GM04503 (cell line): ENCODE results near the gene ATE1.
"Not testable (repeated sequence)": the region's sequence is repeated elsewhere in the genome, so short reads cannot be mapped to it uniquely, and the experiment has no call there.

Experiments used
- DNase-seq: peaks from one replicate; pipeline ENCODE4 v3.0.0-alpha.2; 2012; ENCODE audit warnings: low read depth

ATE1 gene

DNA sequence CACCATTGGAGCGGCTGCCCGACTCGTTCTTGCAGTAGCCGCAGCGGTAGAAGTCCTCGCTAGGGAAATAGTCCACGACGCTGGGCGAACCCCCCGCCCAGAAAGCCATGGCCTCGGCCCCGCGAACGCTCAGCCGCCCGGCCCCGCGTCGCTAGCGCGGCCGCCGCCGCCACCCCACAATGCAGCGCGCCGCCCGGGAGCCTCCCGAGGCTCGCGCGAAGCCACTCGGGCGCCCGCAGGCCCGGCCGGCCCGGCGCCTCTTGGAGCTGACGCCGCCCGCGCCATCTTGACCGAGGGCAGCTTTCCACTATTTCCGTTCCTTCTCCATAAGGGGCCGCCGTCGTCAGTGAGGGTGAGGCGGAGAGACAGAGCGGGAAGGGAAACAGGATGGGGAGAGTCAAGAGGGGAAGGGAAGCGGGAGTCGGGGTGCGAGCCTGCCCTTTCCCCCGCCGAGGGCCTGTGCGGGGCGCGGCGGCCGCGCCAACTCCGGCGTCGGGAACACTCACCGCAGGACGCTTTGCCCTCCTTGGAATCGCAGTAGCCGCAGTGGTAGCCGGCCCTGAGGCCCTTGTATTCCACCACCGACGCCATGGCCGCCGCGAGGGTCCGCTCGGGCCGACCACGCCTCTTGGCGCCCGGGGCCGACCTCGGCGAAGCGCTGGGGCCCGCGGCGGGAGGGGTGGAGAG is at the start of gene ATE1:
Gene ATE1, minus strand, starts transcription at position 191 of the 687 bp plus-strand sequence. Its CDS starts 82 bp downstream, at position 109.
- DNase-seq, result peak; percentile 59

DNA sequence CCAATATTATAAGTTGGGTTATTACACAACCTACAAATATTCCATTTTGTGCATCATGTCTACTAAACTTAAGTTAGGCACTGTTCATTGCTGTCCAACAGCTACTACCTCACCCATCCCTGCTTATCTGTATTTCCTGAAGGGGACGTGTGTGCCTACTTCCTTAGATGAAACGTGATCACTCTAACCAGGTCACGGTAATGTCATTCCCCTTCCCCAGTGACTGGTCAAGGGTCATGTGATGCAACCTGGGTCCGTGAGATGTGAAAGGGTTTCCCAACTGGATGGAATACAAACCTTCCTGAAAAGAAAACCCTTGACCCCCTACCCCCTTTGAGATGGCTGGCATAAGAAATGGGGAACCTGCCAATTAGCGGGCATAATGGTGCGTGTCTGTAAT is 48.8 kb upstream of the ATE1 start:
- DNase-seq, result no peak

DNA sequence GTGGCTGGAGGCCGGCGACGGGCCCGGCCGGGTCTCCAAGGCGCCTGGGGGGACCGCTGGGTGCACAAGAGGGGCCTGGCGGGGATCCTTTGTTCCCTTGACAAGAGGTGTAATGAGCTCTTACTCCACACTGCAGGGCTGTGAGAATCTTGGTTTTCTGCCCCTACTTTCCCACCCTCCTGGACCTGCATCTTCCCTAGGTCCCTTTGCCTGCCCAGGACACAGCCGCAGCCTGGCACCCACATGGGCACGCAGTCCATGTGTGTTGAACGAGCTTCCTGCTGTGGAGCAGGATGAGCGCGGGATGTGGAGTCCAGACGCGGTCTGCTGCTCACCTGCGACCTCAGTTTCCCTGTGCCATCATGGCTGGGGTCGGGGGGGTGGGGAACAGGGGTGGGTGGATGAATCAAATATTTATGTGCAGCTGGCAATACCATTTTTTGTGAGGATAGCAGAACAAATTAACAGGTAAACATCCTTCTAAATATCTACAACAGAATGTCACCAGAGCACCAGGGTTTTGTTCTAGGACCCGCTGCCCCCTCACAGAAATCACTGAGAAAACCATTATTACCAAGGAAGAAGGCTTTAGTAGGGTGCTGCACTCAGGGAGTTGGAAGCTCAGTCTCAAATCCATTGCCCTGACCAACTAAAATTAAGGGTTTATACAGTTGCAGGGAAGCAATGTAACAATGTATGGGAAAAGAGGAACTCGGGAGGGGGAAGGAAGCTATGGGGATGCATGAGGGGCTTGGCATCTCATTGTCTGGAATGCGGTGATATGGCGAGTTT is 47.7 kb upstream of the ATE1 start:
- no peak for DNase-seq

DNA sequence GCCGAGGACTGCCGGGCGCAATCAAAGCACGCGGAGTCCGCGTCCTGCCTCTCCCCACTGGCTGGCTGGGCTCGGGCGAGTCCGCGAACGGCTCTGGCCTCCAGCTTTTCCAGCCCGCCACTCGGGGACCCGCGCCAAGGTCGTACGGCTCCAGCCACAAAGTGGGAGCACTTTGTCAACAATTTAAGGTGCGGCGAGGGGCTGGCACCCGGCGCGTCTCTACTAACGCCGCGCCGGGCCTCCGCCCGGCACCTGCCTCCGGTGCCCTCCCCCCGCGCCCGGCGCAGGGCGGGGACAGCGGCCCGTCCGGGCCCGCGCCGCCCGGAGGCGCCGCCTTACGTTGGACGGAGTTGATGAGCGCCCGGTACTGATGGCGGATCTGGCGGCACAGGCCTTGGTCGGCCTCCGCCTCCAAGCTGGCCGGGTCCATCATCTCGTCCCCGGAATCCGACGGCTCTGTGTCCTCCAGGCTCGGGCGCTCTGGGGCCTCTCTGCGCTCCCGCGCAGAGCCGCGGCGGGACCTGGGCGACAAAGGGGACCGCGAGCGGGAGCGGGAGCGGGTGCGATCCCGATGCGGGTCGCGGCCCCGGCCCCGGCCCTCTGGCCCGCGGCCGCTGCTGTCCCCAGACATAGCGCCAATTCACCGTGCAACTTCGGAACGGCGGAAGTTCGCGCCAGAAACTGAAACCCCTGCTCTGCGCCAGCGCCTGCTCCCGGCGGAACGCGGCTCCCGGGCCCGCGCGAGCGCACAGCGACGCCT is 46.9 kb upstream of the ATE1 start, which contains the start of gene NSMCE4A:
Gene NSMCE4A, minus strand, starts transcription at position 683 of the 760 bp plus-strand sequence. Its CDS starts 52 bp downstream, at position 631.
- peak; percentile 21 for DNase-seq

DNA sequence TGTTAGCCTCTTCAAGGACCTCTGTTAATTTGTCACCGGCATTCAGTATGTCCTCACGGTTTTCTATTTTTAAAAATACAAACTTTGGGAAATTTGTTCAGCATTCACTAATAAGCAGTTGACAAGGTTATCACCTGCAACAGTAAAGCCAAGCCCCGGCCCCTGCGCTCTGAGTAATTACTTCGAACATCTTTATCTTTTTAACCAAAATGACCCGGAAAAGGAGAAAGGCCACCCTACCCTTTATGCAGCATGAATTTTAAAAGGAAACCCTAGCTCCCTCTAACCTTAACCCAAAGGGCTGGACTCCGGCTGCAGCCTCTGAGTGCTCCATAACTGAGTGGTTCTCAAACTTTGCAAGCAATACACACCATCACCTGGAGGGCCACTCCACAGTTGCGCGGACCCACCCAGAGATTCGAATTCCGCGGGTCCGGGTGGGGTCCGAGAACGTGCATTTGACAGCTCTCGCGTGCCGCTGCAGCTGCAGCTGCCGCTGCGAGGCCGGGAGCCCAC is 46.2 kb upstream of the ATE1 start:
- DNase-seq, result no peak

DNA sequence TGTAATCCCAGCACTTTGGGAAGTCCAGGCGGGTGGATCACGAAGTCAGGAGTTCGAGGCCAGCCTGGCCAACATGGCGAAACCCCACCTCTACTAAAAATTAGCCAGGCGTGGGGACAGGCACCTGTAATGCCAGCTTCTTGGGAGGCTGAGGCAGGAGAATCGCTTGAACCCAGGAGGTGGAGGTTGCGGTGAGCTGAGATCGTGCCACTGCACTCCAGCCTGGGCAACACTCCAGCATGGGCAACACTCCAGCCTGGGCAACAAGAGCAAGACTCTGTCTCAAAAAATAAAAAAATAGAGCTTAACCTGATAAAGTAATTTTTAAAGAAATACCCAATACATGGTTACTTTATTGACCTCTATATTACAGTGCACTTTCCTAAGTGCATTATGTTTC is 41.3 kb upstream of the ATE1 start:
- DNase-seq, result not testable (repeated sequence)

DNA sequence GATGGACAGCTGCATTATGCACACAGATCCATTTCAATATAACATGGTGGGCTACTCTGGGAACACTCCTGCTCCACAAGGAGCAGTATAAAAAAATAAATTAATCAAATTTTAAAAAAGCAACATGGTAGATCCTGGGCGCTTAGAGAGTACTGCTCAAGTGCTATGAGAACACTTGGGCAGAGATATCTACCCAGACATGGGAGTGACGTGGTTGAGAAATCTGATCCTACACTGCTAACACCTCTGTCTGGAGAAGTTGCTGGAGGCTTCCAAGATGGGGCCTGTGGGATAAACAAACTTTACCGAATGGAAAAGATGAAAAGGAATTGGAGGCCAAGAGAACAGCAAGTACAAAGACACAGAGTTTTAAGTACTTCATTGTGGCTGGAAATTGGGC is 38.2 kb upstream of the ATE1 start:
- no peak for DNase-seq

DNA sequence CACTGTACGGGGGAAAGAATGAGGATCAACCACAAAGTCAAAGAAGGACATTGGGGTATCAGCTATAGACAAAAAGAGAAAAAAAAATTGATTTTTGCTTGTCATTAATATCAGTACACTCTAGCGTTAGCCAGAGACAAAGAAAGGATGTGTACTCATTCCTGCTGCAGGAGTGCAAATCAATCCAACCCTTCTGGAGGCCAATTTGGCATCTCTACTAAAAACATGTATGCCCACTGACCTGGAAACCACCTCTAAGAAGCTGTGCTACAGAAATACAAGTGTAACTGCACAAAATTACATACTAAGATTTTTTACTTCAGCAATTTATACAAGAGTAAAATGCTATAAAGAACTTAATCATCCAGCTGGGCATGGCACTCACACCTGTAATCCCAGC is 33.6 kb upstream of the ATE1 start:
- no peak for DNase-seq

DNA sequence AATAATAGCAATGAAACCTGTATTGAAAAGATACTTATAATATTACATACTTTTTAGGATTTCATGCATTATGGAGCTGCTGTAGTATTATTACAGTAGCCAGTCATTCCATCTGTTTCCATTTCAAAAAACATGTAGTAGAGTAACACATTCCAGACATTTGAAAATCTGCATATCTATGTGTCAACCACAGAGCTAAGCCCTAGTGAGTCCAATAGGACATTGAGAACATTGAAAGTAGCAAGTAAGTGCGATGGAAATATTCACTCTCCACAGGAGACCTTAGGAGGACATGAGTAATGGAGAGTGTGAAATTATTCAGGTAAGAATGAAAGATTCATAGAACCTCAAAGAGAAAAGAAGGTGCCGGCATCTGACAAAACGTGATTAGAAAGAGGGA is 31.8 kb upstream of the ATE1 start:
- DNase-seq, result no peak

DNA sequence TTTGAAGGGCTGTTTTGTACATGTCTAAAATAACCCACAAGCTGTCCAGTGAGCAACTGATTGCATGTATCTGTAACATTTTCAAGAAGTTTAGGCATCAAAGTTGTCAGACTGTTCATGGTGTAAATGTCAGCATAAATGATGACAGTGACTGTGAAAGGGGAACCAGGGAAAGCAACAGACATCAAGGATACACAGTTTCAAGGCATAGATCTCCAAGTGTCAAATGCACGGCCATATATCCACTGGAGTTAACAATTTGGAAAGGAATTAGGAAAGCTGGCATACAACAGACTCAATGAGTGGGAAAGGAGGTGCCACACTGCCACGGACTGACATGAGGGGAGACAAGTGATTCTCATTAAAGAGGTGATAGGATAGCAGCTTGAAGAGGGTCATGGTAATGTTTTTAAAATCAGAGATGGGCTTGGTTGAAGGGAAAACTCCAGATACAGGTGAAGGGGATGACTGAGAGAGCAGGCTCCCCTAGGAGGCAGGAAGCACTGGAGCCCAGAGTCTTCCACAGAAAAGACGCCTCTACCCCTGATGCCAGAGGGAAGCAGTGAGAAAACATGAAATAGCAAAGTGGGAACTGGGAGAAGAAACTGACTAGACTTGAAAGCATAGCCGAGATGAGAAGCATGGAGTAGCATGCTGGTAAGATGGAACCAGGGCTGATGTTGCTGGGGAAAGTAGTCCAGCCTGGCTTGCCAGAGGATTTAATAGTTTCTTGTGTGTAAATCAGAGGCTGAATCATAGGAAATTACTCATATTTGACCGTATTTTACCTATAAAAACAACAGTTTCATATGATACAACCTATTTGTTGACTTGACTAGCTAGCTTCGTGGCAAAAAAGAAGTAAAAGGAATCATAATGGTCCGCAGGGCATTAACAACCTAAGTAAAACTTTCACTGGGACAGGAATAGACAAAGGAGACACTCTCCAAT is 28.6 kb upstream of the ATE1 start:
- DNase-seq, result no peak

DNA sequence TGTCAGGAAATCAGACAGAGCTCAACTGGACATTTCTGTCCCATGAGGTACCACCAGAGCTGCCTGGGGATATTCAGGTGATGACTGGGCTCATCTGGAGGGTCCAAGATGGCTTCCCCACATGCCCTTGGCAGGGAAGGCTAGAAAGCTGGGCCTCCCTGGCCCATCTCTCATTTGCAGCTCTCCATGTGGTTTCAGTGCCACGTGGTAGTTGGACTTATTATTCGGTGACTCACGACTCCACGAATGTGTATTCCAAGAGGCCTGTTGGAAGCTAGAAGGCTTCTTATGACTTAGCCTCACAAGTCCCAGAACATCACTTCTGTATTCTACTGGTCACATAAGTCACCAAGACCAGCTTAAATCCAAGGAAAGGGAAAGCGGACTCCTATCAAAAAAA is 24.4 kb upstream of the ATE1 start:
- DNase-seq, result no peak

DNA sequence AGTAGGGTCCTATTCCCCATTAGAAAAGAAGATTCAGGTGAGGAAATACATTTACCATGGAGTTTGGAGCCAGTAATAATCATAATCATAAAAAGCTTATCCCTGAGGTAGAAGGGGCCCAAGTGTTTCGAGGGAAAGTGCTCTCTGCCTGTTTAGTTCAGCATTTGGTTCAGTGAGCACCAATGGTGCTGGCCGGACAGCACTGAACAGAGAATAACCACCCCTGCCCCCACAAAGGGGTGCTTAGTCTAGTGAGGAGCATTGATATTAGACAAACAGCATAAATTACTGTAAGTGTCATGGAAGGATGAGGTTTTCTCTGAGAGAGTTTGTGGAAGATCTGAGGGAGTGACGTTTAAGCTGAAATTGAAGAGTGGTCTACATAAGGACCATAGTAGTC is 21.6 kb upstream of the ATE1 start:
- DNase-seq, result no peak

DNA sequence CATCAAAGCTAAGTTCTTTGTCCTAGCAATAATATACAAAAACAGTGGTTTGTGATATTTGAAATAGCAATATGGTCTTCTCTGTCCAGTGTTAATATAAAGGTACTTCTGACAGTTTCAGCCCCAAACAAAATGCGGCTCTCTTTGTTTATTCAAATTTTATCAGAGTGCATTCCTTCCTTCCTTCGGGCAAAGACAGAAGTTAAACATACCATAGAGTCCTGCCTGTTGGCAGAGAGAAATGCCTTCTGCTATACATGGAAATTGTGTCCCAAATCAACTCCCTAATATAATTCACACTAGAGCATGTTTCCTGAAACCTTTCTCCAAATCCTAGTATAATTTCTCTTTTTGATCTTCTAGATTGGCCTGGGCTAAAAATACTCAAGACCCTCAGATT is 21.2 kb upstream of the ATE1 start:
- no peak for DNase-seq

DNA sequence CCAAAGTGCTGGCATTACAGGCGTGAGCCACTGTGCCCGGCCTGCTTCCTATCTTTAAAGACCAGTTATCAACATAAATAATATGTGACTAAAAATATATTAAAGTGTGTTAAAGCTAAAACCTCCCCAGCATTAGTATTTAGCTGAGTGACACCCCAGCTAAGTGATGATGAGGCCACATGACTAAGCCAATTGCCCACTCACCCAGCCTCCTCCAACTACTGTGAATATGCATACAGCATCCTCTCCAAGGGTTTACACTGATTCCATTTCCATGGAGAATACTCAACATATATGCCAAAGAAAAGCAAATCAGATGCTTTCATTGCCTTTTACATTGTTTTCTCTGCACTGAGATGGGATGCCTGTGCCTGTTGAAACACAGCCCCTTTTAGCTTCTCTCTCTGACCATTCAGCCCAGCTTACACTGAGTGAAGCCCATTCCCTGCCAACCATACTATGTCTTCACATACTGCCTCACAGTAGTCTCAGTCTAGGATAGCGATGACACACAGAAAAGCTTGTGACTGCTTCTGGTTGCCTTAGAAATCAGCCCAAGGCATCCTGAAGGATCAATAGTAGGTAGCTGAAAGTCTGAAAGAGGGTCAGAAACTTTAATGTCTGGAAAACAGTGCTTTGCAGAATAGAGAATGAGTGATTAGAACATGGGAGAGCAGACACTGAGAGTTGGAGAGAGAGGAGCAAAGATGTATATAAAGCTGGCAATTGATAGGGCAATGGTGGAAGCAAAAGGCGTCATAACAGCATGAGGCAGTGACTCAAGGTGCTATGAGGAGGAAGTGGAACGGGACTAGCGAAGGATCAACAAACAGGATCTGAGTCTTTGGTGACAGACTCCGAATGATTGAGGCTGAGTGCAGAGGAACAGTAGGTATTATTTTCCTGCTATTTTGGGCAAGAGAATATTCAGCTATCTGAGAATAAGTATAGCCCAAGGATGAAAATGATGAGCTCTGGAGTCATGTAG is 19.8 kb upstream of the ATE1 start:
- DNase-seq, result no peak

DNA sequence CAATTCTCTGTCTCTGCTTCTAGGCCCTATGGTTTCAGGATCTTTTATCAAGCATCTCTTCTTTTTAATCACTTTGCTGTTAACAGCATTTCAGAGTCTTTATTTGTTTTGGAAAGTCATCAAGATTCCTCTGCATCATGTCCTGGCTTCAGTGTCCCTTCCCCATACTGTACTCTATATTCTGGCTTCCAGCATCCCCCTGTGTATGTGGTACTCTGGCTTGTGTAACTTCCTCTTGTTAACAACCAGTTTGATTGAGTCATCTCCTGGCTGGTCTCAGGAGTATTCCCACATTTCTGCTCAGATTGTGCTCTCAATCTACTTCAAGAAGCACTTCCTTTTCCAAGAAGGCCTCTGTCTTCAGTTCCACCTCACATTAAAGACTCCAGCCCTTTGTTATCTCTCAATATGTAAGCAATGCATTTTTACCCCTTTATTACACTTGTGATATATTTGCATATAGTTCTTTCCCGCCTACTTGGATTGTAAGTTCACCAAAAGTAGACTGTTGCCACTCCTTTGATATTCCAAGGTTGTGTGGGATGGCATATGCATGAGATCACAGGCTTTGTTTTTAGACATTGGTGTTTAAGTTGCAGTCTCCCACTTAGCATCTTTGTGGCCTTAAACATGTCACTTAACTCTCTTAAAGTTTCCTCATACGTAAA is 15.1 kb upstream of the ATE1 start:
- peak; percentile 84 for DNase-seq

DNA sequence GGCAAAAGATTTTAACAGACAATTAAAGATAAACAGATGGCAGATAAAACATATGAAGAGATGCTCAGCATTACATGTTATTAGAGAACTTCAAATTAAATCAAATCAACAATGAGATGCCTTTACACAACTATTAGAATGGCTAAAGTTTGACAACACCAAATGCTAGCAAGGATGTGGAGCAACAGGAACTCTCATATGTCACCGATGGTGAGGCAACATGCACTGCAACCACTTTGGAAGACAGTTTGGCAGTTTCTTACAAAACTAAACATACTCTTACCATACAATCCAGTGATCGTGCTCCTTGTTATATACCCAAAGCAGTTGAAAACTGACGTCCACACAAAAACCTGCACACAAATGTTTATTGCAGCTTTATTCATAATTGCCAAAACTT is 13.7 kb upstream of the ATE1 start:
- no peak for DNase-seq

DNA sequence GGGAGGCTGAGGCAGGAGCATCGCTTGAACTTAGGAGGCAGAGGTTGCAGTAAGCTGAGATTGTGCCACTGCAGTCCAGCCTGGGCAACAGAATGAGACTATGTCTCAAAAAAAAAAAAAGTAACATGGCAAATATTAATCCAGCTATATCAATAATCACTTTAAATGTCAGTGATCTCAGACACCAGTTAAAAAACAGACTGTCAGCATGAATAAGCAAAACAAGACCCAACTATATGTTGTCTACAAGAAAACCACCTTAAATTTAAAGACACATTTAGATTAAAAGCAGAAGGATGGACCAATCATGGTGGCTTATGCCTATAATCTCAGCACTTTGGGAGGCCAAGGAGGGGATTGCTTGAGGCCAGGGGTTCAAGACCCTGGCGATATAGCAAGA is 8.5 kb upstream of the ATE1 start:
- DNase-seq, result no peak

DNA sequence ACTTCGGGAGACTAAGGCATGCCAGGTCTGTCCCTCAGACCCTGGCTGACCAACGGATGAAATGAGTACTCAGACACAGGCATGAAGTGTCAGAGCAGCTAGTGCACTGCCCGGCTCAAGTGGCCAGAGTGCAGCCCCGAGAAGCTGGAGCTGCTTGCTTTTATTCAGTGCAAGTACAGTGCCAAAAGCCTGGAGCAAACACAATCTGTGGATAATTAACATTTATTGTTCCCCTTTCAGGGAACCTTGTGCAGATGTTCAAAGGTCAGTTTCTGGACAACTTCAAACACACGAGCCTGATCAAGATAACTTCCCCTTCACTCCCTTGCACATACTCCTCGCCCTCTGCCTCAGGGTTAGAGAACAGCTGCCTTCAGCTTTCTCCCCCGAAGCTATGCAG is 7.9 kb upstream of the ATE1 start:
- DNase-seq, result no peak

DNA sequence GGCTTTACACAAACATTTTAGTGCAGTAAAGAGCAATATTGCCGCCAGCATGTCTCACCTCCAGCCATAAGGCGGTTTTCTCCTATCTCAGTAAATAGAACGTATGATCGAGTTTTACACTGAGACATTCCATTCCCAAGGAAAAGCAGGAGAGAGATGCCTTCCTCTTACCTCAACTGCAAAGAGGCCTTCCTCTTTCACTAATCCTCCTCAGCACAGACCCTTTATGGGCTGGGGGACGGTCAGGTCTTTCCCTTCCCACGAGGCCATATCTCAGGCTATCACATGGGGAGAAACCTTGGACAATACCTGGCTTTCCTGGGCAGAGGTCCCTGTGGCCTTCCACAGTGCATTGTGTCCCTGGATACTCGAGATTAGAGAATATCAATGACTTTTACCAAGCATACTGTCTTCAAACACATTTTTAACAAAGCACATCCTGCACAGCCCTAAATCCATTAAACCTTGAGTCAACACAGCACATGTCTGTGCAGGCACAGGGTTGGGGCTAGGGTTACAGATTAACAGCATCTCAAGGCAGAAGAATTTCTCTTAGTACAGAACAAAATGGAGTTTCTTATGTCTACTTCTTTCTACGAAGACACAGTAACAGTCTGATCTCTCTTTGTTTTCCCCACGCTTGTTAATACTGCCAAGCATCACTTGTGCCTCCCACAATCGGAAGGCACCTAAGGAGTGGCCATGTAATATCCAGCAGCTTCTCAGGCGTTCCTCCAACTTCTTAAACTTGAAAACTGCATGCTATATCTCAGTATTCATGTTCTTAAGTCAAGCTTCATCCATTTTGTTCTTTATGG is 2.6 kb upstream of the ATE1 start:
- DNase-seq, result not testable (repeated sequence)
